Natural killer cell treated with Interleukin-12 subunit alpha and Interleukin-12 subunit beta and Interleukin-15 and Interleukin-18, amount 100 ng/mL, for 72 hours (primary cell): ENCODE measurements around the gene CDCP1. TPM values are rescaled to one million over a fixed set of nuclear protein-coding genes. Genes with fewer than 3 reads are reported as not detected.
"Not testable (repeated sequence)": the region's sequence is repeated elsewhere in the genome, so short reads cannot be mapped to it uniquely, and the experiment has no call there.

Experiments
- ATAC-seq, 2 donors: fragments of 150-1000 bp; cut with Tn5 transposase in 1 of 2; sonication (Bioruptor Pico), chemical (Tn5 transposase) in 1 of 2; 2 replicates each; pipeline ENCODE4 v1.10.0; 2021
- DNase-seq: peaks from one replicate; pipeline ENCODE4 v3.0.0; 2022; ENCODE audit warnings: low spot score
- H3K27ac Mint-ChIP-seq, 2 donors: 1 replicate in 1 of 2; 2 replicates in 1 of 2; pipeline ENCODE4 v1.8.0; 2022; ENCODE audit warnings: mixed read lengths in 2 of 2, mild to moderate bottlenecking in 1 of 2, moderate library complexity in 1 of 2
- H3K27me3 Mint-ChIP-seq, 2 donors: 1 replicate in 1 of 2; 2 replicates in 1 of 2; pipeline ENCODE4 v1.8.0; 2022; ENCODE audit warnings: mixed read lengths in 2 of 2
- H3K36me3 Mint-ChIP-seq: one replicate; pipeline ENCODE4 v1.8.0; 2022; ENCODE audit warnings: mixed read lengths
- H3K4me1 Mint-ChIP-seq, 2 donors: 1 replicate in 1 of 2; 2 replicates in 1 of 2; pipeline ENCODE4 v1.8.0; 2022; ENCODE audit warnings: low read depth in 2 of 2, mixed read lengths in 2 of 2, mild to moderate bottlenecking in 1 of 2
- H3K4me3 Mint-ChIP-seq: one replicate; pipeline ENCODE4 v1.8.0; 2022; ENCODE audit warnings: mixed read lengths
- H3K9me3 Mint-ChIP-seq: 2 replicates; pipeline ENCODE4 v1.8.0; 2022; ENCODE audit warnings: mixed read lengths
- total RNA-seq, 2 donors: library from RNA; stranded (reverse); gene quantifications; one replicate each; pipeline ENCODE4 v1.2.3, GENCODE V29; 2022

CDCP1 gene
- total RNA-seq, 2 donors from 2014 or later: 0.29 to 0.36 TPM

- Mint-ChIP-seq H3K9me3 (no peaks in the 10 kb centered on the region), H3K4me3 (no peak overlapping the region), H3K27me3 (peaks cover 17 to 19% of the 10 kb centered on the region in 2 donors), H3K36me3 (no peaks in the 10 kb centered on the region), H3K27ac (no peak overlapping the region), H3K4me1 (no peaks in the 10 kb centered on the region)
- DNase-seq: no peak
- ATAC-seq: no peak
Measured at GRCh38 chr3:45054196-45054857, 91.9 kb downstream of the CDCP1 start.

- not testable (repeated sequence) for ATAC-seq, H3K27ac Mint-ChIP-seq
Measured at GRCh38 chr3:45053805-45054195, 92.4 kb downstream of the CDCP1 start.

GRCh38 chr3:45051685-45052084, 94.5 kb downstream of the CDCP1 start:
- Mint-ChIP-seq H3K4me1 (no peaks in the 10 kb centered on the region), H3K9me3 (no peaks in the 10 kb centered on the region), H3K4me3 (no peak overlapping the region), H3K27ac (no peak overlapping the region), H3K36me3 (no peaks in the 10 kb centered on the region), H3K27me3 (peaks cover 28 to 36% of the 10 kb centered on the region in 2 donors)
- ATAC-seq: no peak
- peak; percentile 40 for DNase-seq

More at GRCh38 chr3:45053805-45054195, 92.4 kb downstream of the CDCP1 start:
- not testable (repeated sequence) for DNase-seq, H3K36me3 Mint-ChIP-seq, H3K4me1 Mint-ChIP-seq, H3K4me3 Mint-ChIP-seq, H3K9me3 Mint-ChIP-seq
- H3K27me3 Mint-ChIP-seq: peaks cover 20 to 25% of the 10 kb centered on the region in 2 donors

- no peaks in the 10 kb centered on the region for H3K36me3 Mint-ChIP-seq
- H3K27me3 Mint-ChIP-seq: peaks cover 34 to 41% of the 10 kb centered on the region in 2 donors
- H3K4me3 Mint-ChIP-seq: no peak overlapping the region
- ATAC-seq (no peak), DNase-seq (peak; percentile 38)
- H3K4me1 Mint-ChIP-seq: no peaks in the 10 kb centered on the region
- no peak overlapping the region for H3K27ac Mint-ChIP-seq
- H3K9me3 Mint-ChIP-seq: no peaks in the 10 kb centered on the region
Measured at GRCh38 chr3:45049807-45050206, 96.4 kb downstream of the CDCP1 start.

- Mint-ChIP-seq H3K9me3 (no peaks in the 10 kb centered on the region), H3K27ac (no peak overlapping the region)
- ATAC-seq: no peak
Measured at GRCh38 chr3:45048244-45048643, 97.9 kb downstream of the CDCP1 start.

GRCh38 chr3:45043728-45044299, 102.4 kb downstream of the CDCP1 start:
- no peaks in the 10 kb centered on the region for H3K9me3 Mint-ChIP-seq
- H3K4me3 Mint-ChIP-seq: no peak overlapping the region
- H3K27ac Mint-ChIP-seq: no peak overlapping the region
- peaks cover 17 to 18% of the 10 kb centered on the region in 2 donors for H3K4me1 Mint-ChIP-seq
- ATAC-seq (no peak), DNase-seq (peak; percentile 16)
- peaks cover 19 to 25% of the 10 kb centered on the region in 2 donors for H3K27me3 Mint-ChIP-seq
- no peaks in the 10 kb centered on the region for H3K36me3 Mint-ChIP-seq

More at GRCh38 chr3:45048244-45048643, 97.9 kb downstream of the CDCP1 start:
- DNase-seq: peak; percentile 41
- peaks cover 34 to 42% of the 10 kb centered on the region in 2 donors for H3K27me3 Mint-ChIP-seq
- no peak overlapping the region for H3K4me3 Mint-ChIP-seq
- no peaks in the 10 kb centered on the region for H3K4me1 Mint-ChIP-seq
- H3K36me3 Mint-ChIP-seq: no peaks in the 10 kb centered on the region

- DNase-seq: peak; percentile 26
- no peaks in the 10 kb centered on the region for H3K36me3 Mint-ChIP-seq
- peaks cover 18 to 21% of the 10 kb centered on the region in 2 donors for H3K4me1 Mint-ChIP-seq
- H3K27ac Mint-ChIP-seq: no peak overlapping the region
- peaks cover 12% of the 10 kb centered on the region in 2 donors for H3K27me3 Mint-ChIP-seq
- no peak overlapping the region for H3K4me3 Mint-ChIP-seq
- H3K9me3 Mint-ChIP-seq: no peaks in the 10 kb centered on the region
- no peak for ATAC-seq
Measured at GRCh38 chr3:45042162-45042561, 104.0 kb downstream of the CDCP1 start.

GRCh38 chr3:45041666-45042065, 104.5 kb downstream of the CDCP1 start:
- Mint-ChIP-seq H3K36me3 (no peaks in the 10 kb centered on the region), H3K27me3 (peaks cover 8 to 13% of the 10 kb centered on the region in 2 donors), H3K27ac (no peak overlapping the region), H3K4me1 (peaks cover 18 to 24% of the 10 kb centered on the region in 2 donors), H3K9me3 (no peaks in the 10 kb centered on the region), H3K4me3 (peak overlapping the region; percentile 32)
- DNase-seq (peak; percentile 59), ATAC-seq (peak; percentile 58 to 62)

GRCh38 chr3:45037720-45038455, 108.3 kb downstream of the CDCP1 start:
- Mint-ChIP-seq H3K27me3 (peaks cover 0 to 13% of the 10 kb centered on the region in 2 donors), H3K9me3 (no peaks in the 10 kb centered on the region), H3K4me1 (peaks cover 49 to 52% of the 10 kb centered on the region in 2 donors), H3K27ac (peak overlapping the region in 1 of 2 donors; percentile 69), H3K4me3 (peak overlapping the region; percentile 32), H3K36me3 (no peaks in the 10 kb centered on the region)
- peak; percentile 87 for DNase-seq
- ATAC-seq: peak; percentile 87 to 91

GRCh38 chr3:45035441-45036301, 110.5 kb downstream of the CDCP1 start:
- DNase-seq (peak; percentile 58), ATAC-seq (no peak)
- Mint-ChIP-seq H3K9me3 (no peaks in the 10 kb centered on the region), H3K4me1 (peaks cover 35 to 39% of the 10 kb centered on the region in 2 donors), H3K4me3 (peak overlapping the region; percentile 81), H3K27ac (peak overlapping the region in 1 of 2 donors; percentile 70), H3K36me3 (no peaks in the 10 kb centered on the region), H3K27me3 (peaks cover 6 to 13% of the 10 kb centered on the region in 2 donors)

GRCh38 chr3:45034612-45035252, 111.4 kb downstream of the CDCP1 start:
- Mint-ChIP-seq H3K4me1 (peaks cover 31 to 35% of the 10 kb centered on the region in 2 donors), H3K9me3 (no peaks in the 10 kb centered on the region), H3K36me3 (no peaks in the 10 kb centered on the region), H3K4me3 (peak overlapping the region; percentile 81), H3K27ac (peak overlapping the region; percentile 33 to 70), H3K27me3 (peaks cover 6 to 13% of the 10 kb centered on the region in 2 donors)
- DNase-seq (peak; percentile 65), ATAC-seq (peak; percentile 57 to 75)

GRCh38 chr3:45033791-45034190, 112.4 kb downstream of the CDCP1 start:
- ATAC-seq: no peak
- peaks cover 31 to 35% of the 10 kb centered on the region in 2 donors for H3K4me1 Mint-ChIP-seq
- DNase-seq: no peak
- peak overlapping the region; percentile 15 for H3K4me3 Mint-ChIP-seq
- no peaks in the 10 kb centered on the region for H3K9me3 Mint-ChIP-seq
- H3K36me3 Mint-ChIP-seq: no peaks in the 10 kb centered on the region
- H3K27me3 Mint-ChIP-seq: peaks cover 6 to 10% of the 10 kb centered on the region in 2 donors
- peak overlapping the region in 1 of 2 donors; percentile 70 for H3K27ac Mint-ChIP-seq
